T47D (cell line): ENCODE data around the gene NGLY1.

Experiments used
- DNase-seq, 2 experiments: peaks; one replicate each; pipeline versions ENCODE4 v3.0.0 to v3.0.0-alpha.2; 2011 to 2012; ENCODE audit warnings: low read depth in 1 of 2, low spot score in 1 of 2
- JUND ChIP-seq: IDR thresholded peaks from 2 replicates; pipeline ENCODE4 v1.6.1; 2012; ENCODE audit warnings: low read depth
- in situ Hi-C: cut with HindIII; loops from 2 replicates; pipeline ENCODE4 v1.10.0; 2016; ENCODE audit warnings: low sequenced_read_pairs, low pct_unique_long_range_greater_than_20kb

The NGLY1 gene

GRCh38 chr3:25780618-25781017 lies 2.6 kb downstream of the NGLY1 start:
- in situ Hi-C loops: no loop called here

GRCh38 chr3:25775936-25776335 lies 7.3 kb downstream of the NGLY1 start:
- in situ Hi-C loops: no loop called here
- TF ChIP-seq JUND: no peak

More at GRCh38 chr3:25780618-25781017, 2.6 kb downstream of the NGLY1 start:
- TF ChIP-seq JUND: no peak
- DNase-seq: no peak

DNA sequence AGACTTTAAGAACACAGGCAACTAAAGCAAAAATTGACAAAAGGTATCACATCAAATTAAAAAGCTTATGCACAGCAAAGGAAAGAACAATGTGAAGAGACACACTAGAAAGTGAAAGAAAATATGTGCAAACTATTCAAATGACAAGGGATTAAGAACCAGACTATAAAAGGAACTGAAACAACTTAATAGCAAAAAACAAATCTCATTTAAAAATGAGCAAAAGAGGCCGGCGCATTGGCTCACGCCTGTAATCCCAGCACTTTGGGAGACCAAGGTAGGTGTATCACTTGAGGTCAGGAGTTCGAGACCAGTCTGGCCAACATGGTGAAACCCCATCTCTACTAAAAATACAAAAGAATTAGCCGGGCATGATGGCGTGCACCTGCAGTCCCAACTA lies 14.4 kb downstream of the NGLY1 start:
- no peak for TF ChIP-seq JUND
- in situ Hi-C loops: no loop called here
- DNase-seq: no peak

More at GRCh38 chr3:25775936-25776335, 7.3 kb downstream of the NGLY1 start:
- no peak for DNase-seq

DNA sequence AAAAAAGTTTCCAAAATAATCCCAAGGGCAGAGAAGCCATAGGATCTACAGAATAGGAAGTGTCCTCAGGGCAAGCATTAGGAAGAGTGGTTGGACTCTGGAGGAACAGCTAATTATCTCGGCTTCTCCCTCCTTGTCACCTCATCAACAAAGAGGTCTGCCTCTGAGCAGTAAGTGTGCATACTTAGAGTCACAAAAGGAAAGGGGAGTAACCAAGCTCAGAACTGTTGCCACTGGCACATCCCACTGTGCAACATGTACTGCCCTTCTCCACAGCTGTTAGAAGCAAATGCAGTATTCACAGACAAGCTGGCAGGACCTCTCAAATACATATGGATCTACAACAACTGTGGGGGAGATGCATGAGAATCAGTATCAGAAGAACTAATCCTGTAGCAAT lies 31.5 kb downstream of the NGLY1 start:
- in situ Hi-C loops: no loop called here
- no peak for TF ChIP-seq JUND
- no peak for DNase-seq

DNA sequence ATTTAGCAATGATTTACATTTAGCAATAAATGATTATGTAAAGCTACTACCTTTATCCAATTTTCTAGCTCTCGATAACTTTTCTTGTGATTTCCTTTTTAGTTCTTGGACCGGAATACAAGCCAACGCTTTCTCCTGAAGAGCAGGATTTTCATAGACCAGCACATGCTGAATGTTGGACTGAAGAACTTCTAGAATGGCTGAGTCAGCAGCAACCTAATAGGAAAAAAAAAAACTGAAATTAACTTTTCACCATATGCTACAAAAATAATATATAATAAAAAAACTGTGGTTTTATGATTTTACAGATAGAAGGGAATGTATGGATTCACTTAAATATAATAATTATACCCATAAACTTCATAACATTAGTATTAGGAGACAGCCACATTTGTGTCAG lies 32.2 kb downstream of the NGLY1 start:
- no peak for TF ChIP-seq JUND
- DNase-seq: no peak
- in situ Hi-C loops: no loop called here

DNA sequence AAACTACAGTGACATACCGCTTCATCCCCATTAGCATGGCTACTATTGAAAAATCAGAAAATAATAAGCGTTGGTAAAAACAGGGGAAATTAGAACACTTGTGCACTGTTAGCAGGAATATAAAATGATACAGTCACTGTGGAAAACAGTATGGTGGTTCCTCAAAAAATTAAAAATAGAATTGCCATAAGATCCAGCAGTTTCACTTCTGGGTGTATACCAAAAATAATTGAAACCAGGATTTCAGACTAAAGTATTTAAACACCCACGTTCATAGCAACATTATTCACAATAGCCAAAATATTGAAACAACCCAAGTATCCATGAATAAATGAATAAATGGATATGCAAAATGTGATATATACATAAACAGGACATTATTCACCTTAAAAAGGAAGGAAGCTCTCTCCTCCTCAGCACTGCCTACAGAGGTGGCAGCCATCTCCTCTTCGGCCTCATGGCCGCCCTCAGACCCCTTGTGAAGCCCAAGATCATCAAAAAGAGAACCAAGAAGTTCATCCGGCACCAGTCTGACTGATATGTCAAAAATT lies 34.1 kb downstream of the NGLY1 start:
- in situ Hi-C loops: no loop called here
- no peak for DNase-seq
- no peak for TF ChIP-seq JUND

- no peak for TF ChIP-seq JUND
- in situ Hi-C loops: no loop called here
- DNase-seq: no peak
Observed at GRCh38 chr3:25748189-25748588, 35.1 kb downstream of the NGLY1 start.

DNA sequence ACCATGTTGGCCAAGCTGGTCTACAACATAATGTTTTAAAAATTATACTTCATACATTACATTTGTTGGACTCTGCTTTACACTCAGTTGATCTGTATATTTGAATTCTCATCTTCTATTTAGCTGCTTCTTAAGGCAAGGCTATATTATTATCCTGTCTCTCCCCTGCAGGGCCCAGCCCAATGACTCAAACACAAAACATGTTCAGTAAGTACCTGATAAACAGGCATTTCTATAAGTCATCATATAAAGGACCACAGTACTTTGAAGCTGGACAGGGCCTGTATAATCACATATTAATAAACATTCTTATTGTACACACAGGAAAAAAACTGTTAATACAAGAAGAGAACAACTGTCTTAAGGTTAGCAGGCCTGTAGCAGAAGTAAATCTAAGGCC lies 36.2 kb downstream of the NGLY1 start:
- DNase-seq: no peak
- no peak for TF ChIP-seq JUND
- in situ Hi-C loops: no loop called here

GRCh38 chr3:25744470-25744869 lies 38.8 kb downstream of the NGLY1 start:
- no peak for DNase-seq
- no peak for TF ChIP-seq JUND
- in situ Hi-C loops: no loop called here

DNA sequence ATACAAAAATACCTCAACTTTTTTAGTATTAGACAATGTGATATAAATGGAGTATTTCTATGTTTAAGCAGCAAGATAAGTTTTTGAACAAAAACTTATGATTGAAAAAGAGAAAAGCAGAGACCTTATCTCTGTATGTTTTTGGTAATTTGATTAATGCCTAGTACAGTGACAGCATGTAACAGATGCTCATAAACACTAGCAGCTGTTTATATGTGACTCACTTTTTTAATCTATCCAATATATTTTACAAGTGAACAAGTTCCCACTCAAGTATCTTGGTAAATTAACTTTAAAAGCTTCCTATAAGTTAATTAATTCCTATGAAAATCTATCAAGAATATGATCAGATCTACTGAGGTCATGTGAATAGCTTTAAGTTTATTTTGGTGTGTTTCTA lies 55.1 kb downstream of the NGLY1 start:
- no peak for DNase-seq
- in situ Hi-C loops: no loop called here
- no peak for TF ChIP-seq JUND

GRCh38 chr3:25727316-25727715 lies 55.9 kb downstream of the NGLY1 start:
- in situ Hi-C loops: no loop called here
- no peak for TF ChIP-seq JUND
- no peak for DNase-seq

GRCh38 chr3:25725810-25726209 lies 57.4 kb downstream of the NGLY1 start:
- in situ Hi-C loops: no loop called here
- DNase-seq: peak; percentile 18 to 61
- TF ChIP-seq JUND: no peak

- DNase-seq: peak in 1 of 2 experiments; percentile 65
- TF ChIP-seq JUND: no peak
- in situ Hi-C loops: no loop called here
Observed at GRCh38 chr3:25724948-25725645, 58.1 kb downstream of the NGLY1 start.

GRCh38 chr3:25723802-25724201 lies 59.4 kb downstream of the NGLY1 start:
- no peak for DNase-seq
- in situ Hi-C loops: no loop called here
- TF ChIP-seq JUND: no peak
